Measurements from ENCODE around the gene FOXJ3. TPM values are rescaled to one million over a fixed set of nuclear protein-coding genes. Genes with fewer than 3 reads are reported as not detected.

FOXJ3 gene
- total RNA-seq, 3 donors from 2014 or later = 52.6 to 82.7 (median 57.7) TPM

DNA sequence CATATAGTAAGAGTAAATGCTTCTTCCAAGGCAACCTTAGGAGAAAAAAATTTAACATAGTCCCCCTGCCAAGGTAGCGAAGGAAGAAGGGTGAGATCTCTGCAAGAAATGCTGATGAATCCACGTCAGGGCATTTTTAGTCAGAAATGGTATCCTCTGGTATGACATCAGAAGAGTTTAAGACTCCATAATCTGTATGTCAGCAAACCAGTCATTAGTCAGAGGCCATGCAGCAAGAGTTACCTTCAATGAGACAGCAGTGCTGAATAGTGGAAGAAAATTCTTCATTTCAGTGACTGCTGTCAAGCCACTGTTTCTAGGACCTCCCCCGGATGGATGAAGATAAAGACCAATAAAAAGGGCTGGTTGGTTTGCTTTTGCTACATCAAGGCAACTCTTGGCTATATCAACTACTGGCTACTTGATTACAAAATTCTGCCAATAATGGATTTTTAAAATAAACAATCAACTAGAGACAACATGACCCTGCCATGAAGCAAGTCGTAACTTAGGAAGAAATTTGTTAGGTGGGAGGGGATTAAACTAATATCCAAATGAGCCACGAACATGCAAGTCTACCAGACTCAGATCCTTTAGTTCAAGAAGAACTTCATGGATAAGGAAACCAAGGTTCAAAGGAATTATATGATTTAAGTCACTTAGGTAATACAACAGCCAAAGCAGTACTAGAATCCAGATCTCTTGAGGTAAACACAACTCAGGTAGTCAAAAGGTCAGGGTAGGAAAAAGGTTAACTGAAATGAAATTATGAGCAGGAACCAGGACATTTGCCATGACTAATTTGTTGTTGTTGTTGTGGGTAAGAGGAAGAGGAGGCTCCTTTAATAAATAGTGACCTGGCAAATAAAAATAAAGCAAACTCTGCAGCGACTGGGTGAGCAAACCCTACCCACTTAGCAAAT lies 144.8 kb downstream of the FOXJ3 start:
- DNase-seq (ENCODE audit: low spot score in 2 of 2) = no peak
- intact Hi-C loops (cut with DNase I; ENCODE audit: low total_unique reads) = no loop called here
- no peaks in the 10 kb centered on the region for H3K4me1 ChIP-seq
- H3K27me3 ChIP-seq = no peaks in the 10 kb centered on the region
- H3K27ac ChIP-seq = no peak overlapping the region
- TF ChIP-seq POLR2A (IDR thresholded peaks at IDR 0.05) = no peak
- no peak for TF ChIP-seq POLR2AphosphoS5 (IDR thresholded peaks at IDR 0.05)
- no peak for TF ChIP-seq CTCF (IDR thresholded peaks at IDR 0.05)
- H3K9me3 ChIP-seq = no peaks in the 10 kb centered on the region
- H3K4me3 ChIP-seq = no peak overlapping the region
- no peaks in the 10 kb centered on the region for H3K36me3 ChIP-seq

GRCh38 chr1:42186152-42186551 lies 148.9 kb downstream of the FOXJ3 start:
- no peaks in the 10 kb centered on the region for H3K27me3 ChIP-seq
- H3K4me3 ChIP-seq = no peak overlapping the region
- no peaks in the 10 kb centered on the region for H3K4me1 ChIP-seq
- no peak for DNase-seq (ENCODE audit: low spot score in 2 of 2)
- intact Hi-C loops (cut with DNase I; ENCODE audit: low total_unique reads) = no loop called here
- no peaks in the 10 kb centered on the region for H3K9me3 ChIP-seq
- TF ChIP-seq CTCF (IDR thresholded peaks at IDR 0.05) (no peak), POLR2AphosphoS5 (IDR thresholded peaks at IDR 0.05) (no peak), POLR2A (IDR thresholded peaks at IDR 0.05) (no peak)
- no peaks in the 10 kb centered on the region for H3K36me3 ChIP-seq
- H3K27ac ChIP-seq = no peak overlapping the region

GRCh38 chr1:42184616-42185015 lies 150.4 kb downstream of the FOXJ3 start:
- no peaks in the 10 kb centered on the region for H3K4me1 ChIP-seq
- H3K4me3 ChIP-seq = no peak overlapping the region
- H3K27ac ChIP-seq = no peak overlapping the region
- TF ChIP-seq POLR2A (IDR thresholded peaks at IDR 0.05) = no peak
- TF ChIP-seq POLR2AphosphoS5 (IDR thresholded peaks at IDR 0.05) = no peak
- no peak for TF ChIP-seq CTCF (IDR thresholded peaks at IDR 0.05)
- H3K9me3 ChIP-seq = no peaks in the 10 kb centered on the region
- H3K27me3 ChIP-seq = no peaks in the 10 kb centered on the region
- no peak for DNase-seq (ENCODE audit: low spot score in 2 of 2)
- no peaks in the 10 kb centered on the region for H3K36me3 ChIP-seq
- intact Hi-C loops (cut with DNase I; ENCODE audit: low total_unique reads) = no loop called here

- no peaks in the 10 kb centered on the region for H3K9me3 ChIP-seq
These were observed 151.1 kb downstream of the FOXJ3 start for GRCh38 chr1:42183957-42184268.

More at GRCh38 chr1:42183957-42184268, 151.1 kb downstream of the FOXJ3 start:
- no peaks in the 10 kb centered on the region for H3K4me1 ChIP-seq
- H3K27me3 ChIP-seq = no peaks in the 10 kb centered on the region
- no peaks in the 10 kb centered on the region for H3K36me3 ChIP-seq
- DNase-seq (ENCODE audit: low spot score in 2 of 2) = no peak
- no peak overlapping the region for H3K27ac ChIP-seq
- no peak overlapping the region for H3K4me3 ChIP-seq
- TF ChIP-seq POLR2A (IDR thresholded peaks at IDR 0.05) (no peak), CTCF (IDR thresholded peaks at IDR 0.05) (no peak)
- intact Hi-C loops (cut with DNase I; ENCODE audit: low total_unique reads) = no loop called here

Measured in breast epithelium (tissue), 4 donors.